ENCODE data around the gene ERCC6.
A peak's percentile ranks its signal among the peaks of the same experiment; 100 is the strongest.

ERCC6 gene

GRCh38 chr10:49543604-49544003 lies 4.7 kb upstream of the ERCC6 start:
- no peak for DNase-seq

- DNase-seq: peak; percentile 46
Measured at GRCh38 chr10:49542353-49542752, 3.4 kb upstream of the ERCC6 start.

- DNase-seq: no peak
Measured at GRCh38 chr10:49541762-49542161, 2.8 kb upstream of the ERCC6 start.

- peak; percentile 21 for DNase-seq
Measured at GRCh38 chr10:49540056-49540797, 1.3 kb upstream of the ERCC6 start.

- DNase-seq: peak; percentile 81
Measured at GRCh38 chr10:49539320-49539885, 482 bp upstream of the ERCC6 start.

GRCh38 chr10:49534670-49535381 lies 4.1 kb downstream of the ERCC6 start:
- DNase-seq: no peak

GRCh38 chr10:49532461-49532860 lies 6.5 kb downstream of the ERCC6 start:
- no peak for DNase-seq

GRCh38 chr10:49528977-49529506 lies 9.9 kb downstream of the ERCC6 start:
- no peak for DNase-seq

- no peak for DNase-seq
Measured at GRCh38 chr10:49527850-49528249, 11.1 kb downstream of the ERCC6 start.

GRCh38 chr10:49527061-49527460 lies 11.9 kb downstream of the ERCC6 start:
- no peak for DNase-seq

- DNase-seq: no peak
Measured at GRCh38 chr10:49526619-49527018, 12.3 kb downstream of the ERCC6 start.

- DNase-seq: no peak
Measured at GRCh38 chr10:49524496-49524895, 14.4 kb downstream of the ERCC6 start.

GRCh38 chr10:49523301-49523700 lies 15.6 kb downstream of the ERCC6 start:
- no peak for DNase-seq

- DNase-seq: no peak
Measured at GRCh38 chr10:49521062-49521461, 17.9 kb downstream of the ERCC6 start.

GRCh38 chr10:49520122-49520775 lies 18.7 kb downstream of the ERCC6 start:
- DNase-seq: no peak

GRCh38 chr10:49519717-49520116 lies 19.2 kb downstream of the ERCC6 start:
- DNase-seq: no peak

GRCh38 chr10:49518982-49519578 lies 19.8 kb downstream of the ERCC6 start:
- peak; percentile 67 for DNase-seq

- DNase-seq: no peak
Measured at GRCh38 chr10:49518566-49518965, 20.4 kb downstream of the ERCC6 start.

GRCh38 chr10:49516216-49516970 lies 22.5 kb downstream of the ERCC6 start:
- no peak for DNase-seq

GRCh38 chr10:49512121-49512809 lies 26.7 kb downstream of the ERCC6 start:
- peak; percentile 38 for DNase-seq

- DNase-seq: no peak
Measured at GRCh38 chr10:49509771-49510303, 29.1 kb downstream of the ERCC6 start.

Data from OCI-M1 (cell line).